Measurements from ENCODE around the gene FOXP1.
A peak's percentile ranks its signal among the peaks of the same experiment; 100 is the strongest.
"Not testable (repeated sequence)": the region's sequence is repeated elsewhere in the genome, so short reads cannot be mapped to it uniquely, and the experiment has no call there.

The FOXP1 gene

GRCh38 chr3:71530903-71531530, 52.5 kb downstream of the FOXP1 start:
- Histone ChIP-seq H3K27me3 (ENCODE audit: control insufficient read depth, insufficient read depth, low read length) (no peaks in the 10 kb centered on the region), H3K4me1 (ENCODE audit: control insufficient read depth, insufficient read depth, low read length) (peaks cover 24% of the 10 kb centered on the region), H3K27ac (ENCODE audit: low read depth, low read length) (no peak overlapping the region), H3K9ac (ENCODE audit: low read depth, low read length) (no peak overlapping the region), H3K36me3 (ENCODE audit: control insufficient read depth, insufficient read depth, low read length) (no peaks in the 10 kb centered on the region), H3K9me3 (ENCODE audit: control insufficient read depth, insufficient read depth, low read length) (no peaks in the 10 kb centered on the region), H3K4me3 (ENCODE audit: low read depth, low read length) (no peak overlapping the region)

- no peaks in the 10 kb centered on the region for H3K36me3 ChIP-seq (ENCODE audit: control insufficient read depth, insufficient read depth, low read length)
- no peak overlapping the region for H3K4me3 ChIP-seq (ENCODE audit: low read depth, low read length)
- no peaks in the 10 kb centered on the region for H3K9me3 ChIP-seq (ENCODE audit: control insufficient read depth, insufficient read depth, low read length)
- H3K27me3 ChIP-seq (ENCODE audit: control insufficient read depth, insufficient read depth, low read length): no peaks in the 10 kb centered on the region
- no peak overlapping the region for H3K27ac ChIP-seq (ENCODE audit: low read depth, low read length)
- no peak overlapping the region for H3K9ac ChIP-seq (ENCODE audit: low read depth, low read length)
- H3K4me1 ChIP-seq (ENCODE audit: control insufficient read depth, insufficient read depth, low read length): peaks cover 24% of the 10 kb centered on the region
These were observed 54.7 kb downstream of the FOXP1 start for GRCh38 chr3:71528816-71529215.

GRCh38 chr3:71526448-71526847, 57.1 kb downstream of the FOXP1 start:
- H3K27ac ChIP-seq (ENCODE audit: low read depth, low read length); H3K36me3 ChIP-seq (ENCODE audit: control insufficient read depth, insufficient read depth, low read length); H3K9ac ChIP-seq (ENCODE audit: low read depth, low read length); H3K27me3 ChIP-seq (ENCODE audit: control insufficient read depth, insufficient read depth, low read length); H3K4me3 ChIP-seq (ENCODE audit: low read depth, low read length); H3K9me3 ChIP-seq (ENCODE audit: control insufficient read depth, insufficient read depth, low read length): not testable (repeated sequence)
- H3K4me1 ChIP-seq (ENCODE audit: control insufficient read depth, insufficient read depth, low read length): peaks cover 22% of the 10 kb centered on the region

GRCh38 chr3:71525391-71525790, 58.1 kb downstream of the FOXP1 start:
- peaks cover 22% of the 10 kb centered on the region for H3K4me1 ChIP-seq (ENCODE audit: control insufficient read depth, insufficient read depth, low read length)
- no peak overlapping the region for H3K9ac ChIP-seq (ENCODE audit: low read depth, low read length)
- no peak overlapping the region for H3K4me3 ChIP-seq (ENCODE audit: low read depth, low read length)
- H3K27me3 ChIP-seq (ENCODE audit: control insufficient read depth, insufficient read depth, low read length): no peaks in the 10 kb centered on the region
- no peaks in the 10 kb centered on the region for H3K9me3 ChIP-seq (ENCODE audit: control insufficient read depth, insufficient read depth, low read length)
- no peak overlapping the region for H3K27ac ChIP-seq (ENCODE audit: low read depth, low read length)
- H3K36me3 ChIP-seq (ENCODE audit: control insufficient read depth, insufficient read depth, low read length): no peaks in the 10 kb centered on the region

GRCh38 chr3:71524672-71525071, 58.9 kb downstream of the FOXP1 start:
- H3K4me3 ChIP-seq (ENCODE audit: low read depth, low read length): no peak overlapping the region

GRCh38 chr3:71523628-71524027, 59.9 kb downstream of the FOXP1 start:
- Histone ChIP-seq H3K9ac (ENCODE audit: low read depth, low read length) (no peak overlapping the region), H3K9me3 (ENCODE audit: control insufficient read depth, insufficient read depth, low read length) (no peaks in the 10 kb centered on the region), H3K27me3 (ENCODE audit: control insufficient read depth, insufficient read depth, low read length) (no peaks in the 10 kb centered on the region), H3K4me1 (ENCODE audit: control insufficient read depth, insufficient read depth, low read length) (peaks cover 29% of the 10 kb centered on the region), H3K36me3 (ENCODE audit: control insufficient read depth, insufficient read depth, low read length) (no peaks in the 10 kb centered on the region), H3K4me3 (ENCODE audit: low read depth, low read length) (no peak overlapping the region), H3K27ac (ENCODE audit: low read depth, low read length) (no peak overlapping the region)

More at GRCh38 chr3:71524672-71525071, 58.9 kb downstream of the FOXP1 start:
- Histone ChIP-seq H3K4me1 (ENCODE audit: control insufficient read depth, insufficient read depth, low read length) (peaks cover 29% of the 10 kb centered on the region), H3K36me3 (ENCODE audit: control insufficient read depth, insufficient read depth, low read length) (no peaks in the 10 kb centered on the region), H3K27ac (ENCODE audit: low read depth, low read length) (no peak overlapping the region), H3K9ac (ENCODE audit: low read depth, low read length) (no peak overlapping the region), H3K9me3 (ENCODE audit: control insufficient read depth, insufficient read depth, low read length) (no peaks in the 10 kb centered on the region), H3K27me3 (ENCODE audit: control insufficient read depth, insufficient read depth, low read length) (no peaks in the 10 kb centered on the region)

GRCh38 chr3:71521940-71522876, 61.3 kb downstream of the FOXP1 start:
- Histone ChIP-seq H3K27ac (ENCODE audit: low read depth, low read length) (no peak overlapping the region), H3K4me3 (ENCODE audit: low read depth, low read length) (no peak overlapping the region), H3K9me3 (ENCODE audit: control insufficient read depth, insufficient read depth, low read length) (no peaks in the 10 kb centered on the region), H3K27me3 (ENCODE audit: control insufficient read depth, insufficient read depth, low read length) (no peaks in the 10 kb centered on the region), H3K36me3 (ENCODE audit: control insufficient read depth, insufficient read depth, low read length) (no peaks in the 10 kb centered on the region), H3K4me1 (ENCODE audit: control insufficient read depth, insufficient read depth, low read length) (peaks cover 26% of the 10 kb centered on the region), H3K9ac (ENCODE audit: low read depth, low read length) (no peak overlapping the region)

- Histone ChIP-seq H3K4me1 (ENCODE audit: control insufficient read depth, insufficient read depth, low read length) (peaks cover 26% of the 10 kb centered on the region), H3K27ac (ENCODE audit: low read depth, low read length) (peak overlapping the region; percentile 38), H3K9ac (ENCODE audit: low read depth, low read length) (no peak overlapping the region), H3K36me3 (ENCODE audit: control insufficient read depth, insufficient read depth, low read length) (no peaks in the 10 kb centered on the region), H3K27me3 (ENCODE audit: control insufficient read depth, insufficient read depth, low read length) (no peaks in the 10 kb centered on the region), H3K4me3 (ENCODE audit: low read depth, low read length) (no peak overlapping the region), H3K9me3 (ENCODE audit: control insufficient read depth, insufficient read depth, low read length) (no peaks in the 10 kb centered on the region)
These were observed 62.5 kb downstream of the FOXP1 start for GRCh38 chr3:71521021-71521352.

GRCh38 chr3:71520161-71521020, 63.1 kb downstream of the FOXP1 start:
- Histone ChIP-seq H3K27ac (ENCODE audit: low read depth, low read length) (peak overlapping the region; percentile 38), H3K36me3 (ENCODE audit: control insufficient read depth, insufficient read depth, low read length) (no peaks in the 10 kb centered on the region), H3K27me3 (ENCODE audit: control insufficient read depth, insufficient read depth, low read length) (no peaks in the 10 kb centered on the region), H3K9me3 (ENCODE audit: control insufficient read depth, insufficient read depth, low read length) (no peaks in the 10 kb centered on the region), H3K4me1 (ENCODE audit: control insufficient read depth, insufficient read depth, low read length) (peaks cover 30% of the 10 kb centered on the region), H3K4me3 (ENCODE audit: low read depth, low read length) (no peak overlapping the region), H3K9ac (ENCODE audit: low read depth, low read length) (no peak overlapping the region)

GRCh38 chr3:71518089-71518488, 65.4 kb downstream of the FOXP1 start:
- H3K27ac ChIP-seq (ENCODE audit: low read depth, low read length): no peak overlapping the region
- H3K27me3 ChIP-seq (ENCODE audit: control insufficient read depth, insufficient read depth, low read length): no peaks in the 10 kb centered on the region
- no peak overlapping the region for H3K4me3 ChIP-seq (ENCODE audit: low read depth, low read length)
- no peaks in the 10 kb centered on the region for H3K9me3 ChIP-seq (ENCODE audit: control insufficient read depth, insufficient read depth, low read length)
- H3K36me3 ChIP-seq (ENCODE audit: control insufficient read depth, insufficient read depth, low read length): no peaks in the 10 kb centered on the region
- H3K4me1 ChIP-seq (ENCODE audit: control insufficient read depth, insufficient read depth, low read length): peaks cover 31% of the 10 kb centered on the region
- H3K9ac ChIP-seq (ENCODE audit: low read depth, low read length): no peak overlapping the region
